CD4-positive, alpha-beta T cell (primary cell): Measurements from ENCODE around the gene CELF5. TPM values are rescaled to one million over a fixed set of nuclear protein-coding genes. Genes with fewer than 3 reads are reported as not detected.
"Not testable (repeated sequence)": the region's sequence is repeated elsewhere in the genome, so short reads cannot be mapped to it uniquely, and the experiment has no call there.

Experiments used
- ATAC-seq: fragments of 200-7000 bp; cut with Tn5 transposase; one replicate; pipeline ENCODE4 v1.10.0; 2022; ENCODE audit warnings: mild to moderate bottlenecking; ENCODE audit not compliant: poor library complexity
- CTCF ChIA-PET: fragments of 350-600 bp; sonication (Branson Sonifier 250); formaldehyde crosslinking; loops from one replicate; lab custom pipeline; 2021; ENCODE audit warnings: antibody characterized with exemption, inconsistent platforms; lab: Charles Lee
- POLR2A ChIA-PET: fragments of 350-600 bp; sonication (Branson Sonifier 250); formaldehyde crosslinking; loops from one replicate; lab custom pipeline; 2021; ENCODE audit warnings: antibody characterized with exemption, inconsistent platforms; lab: Charles Lee
- DNase-seq, 14 experiments: peaks; one replicate each; pipeline ENCODE4 v3.0.0-alpha.2; 2013 to 2020; ENCODE audit warnings: mixed read lengths in 2 of 14
- H3K27ac ChIP-seq, 2 donors: one replicate each; pipeline versions ENCODE4 v1.5.1 to v1.7.0; 2013; ENCODE audit warnings: low read length in 2 of 2, low read depth in 1 of 2, mild to moderate bottlenecking in 1 of 2
- H3K27me3 ChIP-seq, 2 experiments: 1 replicate in 1 of 2; 2 replicates in 1 of 2; pipeline versions ENCODE4 v1.6.1 to v1.7.0; 2013; ENCODE audit warnings: low read length in 2 of 2, control low read depth in 1 of 2, mild to moderate bottlenecking in 1 of 2, moderate library complexity in 1 of 2; ENCODE audit not compliant: insufficient read depth in 2 of 2, control insufficient read depth in 1 of 2
- H3K36me3 ChIP-seq: one replicate; pipeline ENCODE4 v1.6.1; 2013; ENCODE audit warnings: low read length, control low read depth; ENCODE audit not compliant: insufficient read depth
- H3K4me1 ChIP-seq: one replicate; pipeline ENCODE4 v1.6.1; 2013; ENCODE audit warnings: low read length, control low read depth; ENCODE audit not compliant: insufficient read depth
- H3K4me3 ChIP-seq: one replicate; pipeline ENCODE4 v1.5.1; 2013; ENCODE audit warnings: mild to moderate bottlenecking, low read length, moderate library complexity
- H3K9me3 ChIP-seq, 2 experiments: 1 replicate in 1 of 2; 2 replicates in 1 of 2; pipeline versions ENCODE4 v1.6.1 to v1.7.0; 2013; ENCODE audit warnings: low read length in 2 of 2, mild to moderate bottlenecking in 2 of 2, control low read depth in 1 of 2, moderate library complexity in 1 of 2; ENCODE audit not compliant: control insufficient read depth in 1 of 2, insufficient read depth in 1 of 2
- H3K27ac Mint-ChIP-seq: one replicate; pipeline ENCODE4 v1.8.0; 2020; ENCODE audit warnings: mixed read lengths
- H3K27me3 Mint-ChIP-seq: one replicate; pipeline ENCODE4 v1.8.0; 2021; ENCODE audit warnings: mixed read lengths
- H3K36me3 Mint-ChIP-seq: one replicate; pipeline ENCODE4 v1.8.0; 2021; ENCODE audit warnings: low read depth, mixed read lengths
- H3K4me1 Mint-ChIP-seq: one replicate; pipeline ENCODE4 v1.8.0; 2021; ENCODE audit warnings: low read depth, mixed read lengths
- H3K4me3 Mint-ChIP-seq: one replicate; pipeline ENCODE4 v1.8.0; 2020; ENCODE audit warnings: mild to moderate bottlenecking, mixed read lengths
- H3K9me3 Mint-ChIP-seq: one replicate; pipeline ENCODE4 v1.8.0; 2020; ENCODE audit warnings: mixed read lengths
- intact Hi-C, 2 experiments: fragments of 100-400 bp; cut with DNase I in 1 of 2; cut with micrococcal nuclease in 1 of 2; formaldehyde crosslinking; loops; one replicate each; pipeline versions ENCODE4 v1.15.1 to v1.9.0; 2023 to 2025; cut with DNase I, micrococcal nuclease
- total RNA-seq, 174 experiments: library from RNA in 2 of 174; stranded (reverse) in 2 of 174; gene quantifications; one replicate each; pipeline ENCODE4 v1.2.3 and lab custom pipeline; 2021 to 2026
- TF ChIP-seq, protein P1 (sequence below): fragments of 200-600 bp; IDR thresholded peaks from one replicate; pipeline ENCODE4 v1.8.0; 2022; ENCODE audit warnings: antibody characterized with exemption, mild to moderate bottlenecking

Gene CELF5
- total RNA-seq, 2 experiments from 2014 or later = 0.36 TPM

- Mint-ChIP-seq H3K27ac (no peak overlapping the region), H3K4me1 (no peaks in the 10 kb centered on the region), H3K9me3 (no peaks in the 10 kb centered on the region), H3K4me3 (no peak overlapping the region), H3K27me3 (peaks cover 37% of the 10 kb centered on the region), H3K36me3 (no peaks in the 10 kb centered on the region)
- Histone ChIP-seq H3K9me3 (no peaks in the 10 kb centered on the region), H3K36me3 (no peaks in the 10 kb centered on the region), H3K4me3 (no peak overlapping the region), H3K27ac (no peak overlapping the region), H3K27me3 (peaks cover 3 to 4% of the 10 kb centered on the region in 2 experiments), H3K4me1 (no peaks in the 10 kb centered on the region)
- DNase-seq = no peak
- CTCF ChIA-PET = interaction anchor here (0.6 kb wide), 1 partner anchor 257 kb away, joined by 3 read pairs; no protein-coding TSS in a partner anchor
- no peak for ATAC-seq
- POLR2A ChIA-PET = no interaction called here
- TF ChIP-seq, protein P1, sequence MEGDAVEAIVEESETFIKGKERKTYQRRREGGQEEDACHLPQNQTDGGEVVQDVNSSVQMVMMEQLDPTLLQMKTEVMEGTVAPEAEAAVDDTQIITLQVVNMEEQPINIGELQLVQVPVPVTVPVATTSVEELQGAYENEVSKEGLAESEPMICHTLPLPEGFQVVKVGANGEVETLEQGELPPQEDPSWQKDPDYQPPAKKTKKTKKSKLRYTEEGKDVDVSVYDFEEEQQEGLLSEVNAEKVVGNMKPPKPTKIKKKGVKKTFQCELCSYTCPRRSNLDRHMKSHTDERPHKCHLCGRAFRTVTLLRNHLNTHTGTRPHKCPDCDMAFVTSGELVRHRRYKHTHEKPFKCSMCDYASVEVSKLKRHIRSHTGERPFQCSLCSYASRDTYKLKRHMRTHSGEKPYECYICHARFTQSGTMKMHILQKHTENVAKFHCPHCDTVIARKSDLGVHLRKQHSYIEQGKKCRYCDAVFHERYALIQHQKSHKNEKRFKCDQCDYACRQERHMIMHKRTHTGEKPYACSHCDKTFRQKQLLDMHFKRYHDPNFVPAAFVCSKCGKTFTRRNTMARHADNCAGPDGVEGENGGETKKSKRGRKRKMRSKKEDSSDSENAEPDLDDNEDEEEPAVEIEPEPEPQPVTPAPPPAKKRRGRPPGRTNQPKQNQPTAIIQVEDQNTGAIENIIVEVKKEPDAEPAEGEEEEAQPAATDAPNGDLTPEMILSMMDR = no peak
- intact Hi-C loops = no loop called here
These were observed 72.0 kb downstream of the CELF5 start for GRCh38 chr19:3296446-3296845.

DNA sequence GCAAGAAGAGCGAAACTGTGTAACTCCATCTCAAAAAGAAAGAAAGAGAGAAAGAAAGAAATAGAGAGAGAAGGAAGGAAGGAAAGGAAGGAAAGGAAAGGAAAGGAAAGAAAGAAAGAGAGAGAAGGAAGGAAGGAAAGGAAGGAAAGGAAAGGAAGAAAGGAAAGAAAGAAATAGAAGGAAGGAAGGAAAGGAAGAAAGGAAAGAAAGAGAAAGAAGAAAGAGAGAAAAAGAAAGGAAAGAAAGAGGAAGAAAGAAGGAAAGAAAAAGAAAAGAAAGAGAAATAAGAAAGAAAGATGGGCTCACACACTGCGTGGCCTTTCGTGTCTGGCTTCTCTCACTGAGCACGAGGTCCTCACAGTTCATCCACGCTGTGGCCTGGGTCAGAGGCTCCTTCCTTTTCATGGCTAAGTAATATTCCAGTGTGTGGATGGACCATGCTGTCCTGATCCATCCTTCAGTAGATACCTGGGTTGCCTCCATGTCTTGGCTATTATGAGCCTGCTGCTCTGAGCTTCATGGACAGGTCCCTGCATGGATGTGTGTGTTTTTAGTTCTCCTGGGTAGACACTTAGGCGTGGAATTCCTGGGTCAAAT, 74.5 kb downstream of the CELF5 start:
- no peak overlapping the region for H3K27ac Mint-ChIP-seq
- peaks cover 3 to 4% of the 10 kb centered on the region in 2 experiments for H3K27me3 ChIP-seq
- no peaks in the 10 kb centered on the region for H3K4me1 ChIP-seq
- DNase-seq (no peak), ATAC-seq (no peak)
- TF ChIP-seq, protein P1 = no peak
- H3K4me3 ChIP-seq = no peak overlapping the region
- intact Hi-C loops = no loop called here
- no peaks in the 10 kb centered on the region for H3K36me3 Mint-ChIP-seq
- no peaks in the 10 kb centered on the region for H3K36me3 ChIP-seq
- POLR2A ChIA-PET = no interaction called here
- peaks cover 32% of the 10 kb centered on the region for H3K27me3 Mint-ChIP-seq
- no peaks in the 10 kb centered on the region for H3K4me1 Mint-ChIP-seq
- H3K9me3 Mint-ChIP-seq = no peaks in the 10 kb centered on the region
- H3K9me3 ChIP-seq = peaks cover 7 to 9% of the 10 kb centered on the region in 2 experiments
- CTCF ChIA-PET = no interaction called here
- H3K27ac ChIP-seq = no peak overlapping the region
- no peak overlapping the region for H3K4me3 Mint-ChIP-seq

GRCh38 chr19:3300566-3300965, 76.1 kb downstream of the CELF5 start:
- H3K9me3 Mint-ChIP-seq, H3K27ac Mint-ChIP-seq, H3K4me1 ChIP-seq, H3K4me1 Mint-ChIP-seq, POLR2A ChIA-PET, H3K36me3 Mint-ChIP-seq, H3K36me3 ChIP-seq, DNase-seq, H3K9me3 ChIP-seq, ATAC-seq, H3K27ac ChIP-seq, H3K4me3 Mint-ChIP-seq, H3K4me3 ChIP-seq, H3K27me3 ChIP-seq, intact Hi-C loops: not testable (repeated sequence)
- CTCF ChIA-PET = interaction anchor here (0.7 kb wide), 1 partner anchor 94 kb away, joined by 4 read pairs; no protein-coding TSS in a partner anchor
- H3K27me3 Mint-ChIP-seq = peaks cover 33% of the 10 kb centered on the region

- Histone ChIP-seq H3K27me3 (peaks cover 0 to 6% of the 10 kb centered on the region in 2 experiments), H3K9me3 (peaks cover 7 to 9% of the 10 kb centered on the region in 2 experiments), H3K27ac (no peak overlapping the region), H3K36me3 (no peaks in the 10 kb centered on the region), H3K4me3 (no peak overlapping the region), H3K4me1 (peaks cover 8% of the 10 kb centered on the region)
- intact Hi-C loops = no loop called here
- Mint-ChIP-seq H3K27ac (no peak overlapping the region), H3K9me3 (no peaks in the 10 kb centered on the region), H3K4me3 (no peak overlapping the region), H3K4me1 (no peaks in the 10 kb centered on the region), H3K27me3 (peaks cover 29% of the 10 kb centered on the region), H3K36me3 (no peaks in the 10 kb centered on the region)
- ChIA-PET POLR2A (no interaction called here), CTCF (no interaction called here)
- ATAC-seq = no peak
- TF ChIP-seq, protein P1 = no peak
- DNase-seq = no peak
These were observed 78.3 kb downstream of the CELF5 start for GRCh38 chr19:3302755-3303154.
